HG02588 (cell line): Measurements from ENCODE around the gene ACOX3.
"Not testable (repeated sequence)": the region's sequence is repeated elsewhere in the genome, so short reads cannot be mapped to it uniquely, and the experiment has no call there.

ENCODE experiments used
- ATAC-seq: cut with Tn5 transposase; IDR thresholded peaks from one replicate; pipeline ENCODE4 v1.9.1; 2021; ENCODE audit warnings: mild to moderate bottlenecking, moderate library complexity; ENCODE audit not compliant: unreplicated experiment

The ACOX3 gene

GRCh38 chr4:8407756-8408155 is 32.8 kb downstream of the ACOX3 start:
- ATAC-seq = no peak

GRCh38 chr4:8407316-8407715 is 33.2 kb downstream of the ACOX3 start:
- no peak for ATAC-seq

GRCh38 chr4:8406887-8407286 is 33.6 kb downstream of the ACOX3 start:
- ATAC-seq = not testable (repeated sequence)

- no peak for ATAC-seq
Observed at GRCh38 chr4:8405516-8405875, 35.0 kb downstream of the ACOX3 start.

- ATAC-seq = no peak
Observed at GRCh38 chr4:8404791-8405515, 35.6 kb downstream of the ACOX3 start.

GRCh38 chr4:8403976-8404375 is 36.5 kb downstream of the ACOX3 start:
- no peak for ATAC-seq

GRCh38 chr4:8403173-8403753 is 37.3 kb downstream of the ACOX3 start:
- ATAC-seq = no peak

GRCh38 chr4:8402640-8403039 is 37.9 kb downstream of the ACOX3 start:
- no peak for ATAC-seq

GRCh38 chr4:8402181-8402597 is 38.3 kb downstream of the ACOX3 start:
- ATAC-seq = no peak

GRCh38 chr4:8401665-8402064 is 38.9 kb downstream of the ACOX3 start:
- ATAC-seq = no peak

GRCh38 chr4:8400632-8401325 is 39.7 kb downstream of the ACOX3 start:
- ATAC-seq = no peak

- ATAC-seq = no peak
Observed at GRCh38 chr4:8399298-8399697, 41.2 kb downstream of the ACOX3 start.

GRCh38 chr4:8398347-8398746 is 42.2 kb downstream of the ACOX3 start:
- ATAC-seq = no peak

GRCh38 chr4:8396762-8397406 is 43.6 kb downstream of the ACOX3 start:
- ATAC-seq = no peak

GRCh38 chr4:8395504-8396296 is 44.8 kb downstream of the ACOX3 start:
- ATAC-seq = no peak

GRCh38 chr4:8394806-8395205 is 45.7 kb downstream of the ACOX3 start:
- no peak for ATAC-seq

- no peak for ATAC-seq
Observed at GRCh38 chr4:8394061-8394519, 46.4 kb downstream of the ACOX3 start.

- ATAC-seq = no peak
Observed at GRCh38 chr4:8393593-8394038, 46.9 kb downstream of the ACOX3 start.

GRCh38 chr4:8392591-8393190 is 47.8 kb downstream of the ACOX3 start:
- no peak for ATAC-seq

- ATAC-seq = peak; percentile 87
Observed at GRCh38 chr4:8391972-8392371, 48.6 kb downstream of the ACOX3 start.
